ENCODE data around the gene AOAH.

AOAH gene

DNA sequence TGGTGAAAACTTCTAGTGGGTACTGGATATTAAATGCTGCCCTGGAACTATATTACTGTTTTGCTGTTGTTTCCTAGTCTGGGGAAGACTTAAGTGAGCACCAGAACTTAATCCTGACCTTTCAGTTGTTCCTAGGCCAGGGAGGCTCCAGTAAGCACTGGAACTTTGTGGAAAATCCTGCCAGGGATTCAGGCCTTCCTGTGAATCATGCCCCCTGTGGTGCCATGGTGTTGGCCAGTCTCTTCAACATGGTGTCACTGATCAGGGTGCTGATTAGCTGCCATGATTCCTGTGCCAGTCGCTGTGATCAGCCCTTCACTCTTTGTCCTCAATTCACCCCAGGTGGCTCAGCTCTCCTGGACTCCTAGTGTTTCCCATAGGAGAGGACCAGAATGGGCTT is 8.5 kb upstream of the AOAH start:
- no peak for TF ChIP-seq CTCF (IDR thresholded peaks at IDR 0.05; ENCODE audit: control insufficient read depth, insufficient read depth, low read depth, low read length, missing control alignments)
- H3K4me3 ChIP-seq (ENCODE audit: control insufficient read depth, low read depth, low read length), result no peak overlapping the region
- DNase-seq (ENCODE audit: low read depth), result no peak

DNA sequence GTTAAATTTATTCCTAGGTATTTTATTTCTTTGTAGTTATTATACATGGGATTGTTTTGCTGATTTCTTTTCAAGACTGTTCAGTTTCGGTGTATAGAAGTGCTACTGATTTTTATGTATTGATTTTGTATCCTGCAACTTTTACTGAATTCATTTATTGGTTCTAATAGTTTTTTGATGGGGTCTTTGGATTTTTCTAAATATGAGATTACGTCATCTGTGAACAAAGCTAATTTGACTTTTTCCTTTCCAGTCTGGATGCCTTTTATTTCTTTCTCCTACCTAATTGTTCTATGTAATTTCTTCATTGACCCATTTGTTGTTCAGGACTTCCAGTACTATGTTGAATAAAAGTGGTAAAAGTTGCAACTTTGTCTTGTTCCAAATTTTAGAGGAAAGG is 5.8 kb upstream of the AOAH start:
- no peak for TF ChIP-seq CTCF (IDR thresholded peaks at IDR 0.05; ENCODE audit: control insufficient read depth, insufficient read depth, low read depth, low read length, missing control alignments)
- H3K4me3 ChIP-seq (ENCODE audit: control insufficient read depth, low read depth, low read length), result no peak overlapping the region
- DNase-seq (ENCODE audit: low read depth), result no peak

DNA sequence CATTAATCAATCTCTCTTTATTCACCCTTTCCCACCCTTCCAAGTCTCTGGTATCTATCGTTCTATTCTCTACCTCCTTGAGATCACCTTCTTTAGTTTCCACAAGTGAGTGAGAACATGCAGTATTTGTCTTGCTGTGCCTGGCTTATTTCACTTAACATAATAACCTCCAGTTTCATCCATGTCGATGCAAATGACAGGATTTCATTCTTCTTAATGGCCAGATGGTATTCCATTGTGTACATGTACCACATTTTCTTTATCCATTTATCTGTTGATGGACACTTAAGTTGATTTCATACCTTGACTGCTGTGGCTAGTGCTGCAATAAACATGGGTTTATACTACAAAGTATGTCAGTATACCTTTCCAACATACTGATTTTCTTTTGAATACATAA is 3.8 kb upstream of the AOAH start:
- H3K4me3 ChIP-seq (ENCODE audit: control insufficient read depth, low read depth, low read length), result no peak overlapping the region
- DNase-seq (ENCODE audit: low read depth), result no peak
- no peak for TF ChIP-seq CTCF (IDR thresholded peaks at IDR 0.05; ENCODE audit: control insufficient read depth, insufficient read depth, low read depth, low read length, missing control alignments)

DNA sequence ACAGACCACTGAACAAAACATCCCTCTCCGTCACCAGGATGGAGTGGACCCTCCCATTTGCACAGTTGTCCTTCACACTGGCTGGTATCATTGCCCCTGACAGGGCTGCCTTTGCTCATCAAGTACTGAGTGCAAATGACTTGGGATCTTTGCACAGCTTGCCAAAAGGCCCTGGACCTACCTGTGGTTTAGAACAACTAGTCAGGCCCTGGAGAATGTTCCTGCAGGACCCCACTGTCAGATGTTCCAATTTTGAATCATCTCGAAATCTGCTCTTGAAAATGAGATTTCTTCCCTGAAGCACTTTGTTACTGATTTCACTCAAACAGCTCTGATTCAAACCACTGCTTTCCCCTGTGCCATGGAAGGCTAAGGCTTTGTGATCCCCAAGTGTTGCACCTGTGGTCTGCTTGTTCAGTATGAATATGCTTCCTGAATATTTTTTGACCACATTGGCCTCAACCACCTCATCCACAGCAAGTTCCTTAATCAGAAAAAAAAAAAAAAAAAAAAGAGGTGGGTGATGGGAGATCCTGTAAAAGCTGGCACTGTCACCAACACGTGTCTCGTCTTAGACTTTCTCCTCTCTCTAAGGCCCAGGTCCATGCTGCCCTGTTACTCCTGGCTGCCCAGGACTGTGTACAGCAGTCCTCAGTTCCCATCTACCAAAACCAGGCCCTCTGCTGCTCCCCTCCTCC is 2.7 kb upstream of the AOAH start:
- H3K4me3 ChIP-seq (ENCODE audit: control insufficient read depth, low read depth, low read length), result no peak overlapping the region
- no peak for TF ChIP-seq CTCF (IDR thresholded peaks at IDR 0.05; ENCODE audit: control insufficient read depth, insufficient read depth, low read depth, low read length, missing control alignments)
- no peak for DNase-seq (ENCODE audit: low read depth)

- no peak for TF ChIP-seq CTCF (IDR thresholded peaks at IDR 0.05; ENCODE audit: control insufficient read depth, insufficient read depth, low read depth, low read length, missing control alignments)
- DNase-seq (ENCODE audit: low read depth), result no peak
- H3K4me3 ChIP-seq (ENCODE audit: control insufficient read depth, low read depth, low read length), result no peak overlapping the region
Observed at GRCh38 chr7:36726311-36726710, 2.0 kb upstream of the AOAH start.

GRCh38 chr7:36724996-36725395 is 702 bp upstream of the AOAH start:
- TF ChIP-seq CTCF (IDR thresholded peaks at IDR 0.05; ENCODE audit: control insufficient read depth, insufficient read depth, low read depth, low read length, missing control alignments), result no peak
- H3K4me3 ChIP-seq (ENCODE audit: control insufficient read depth, low read depth, low read length), result no peak overlapping the region
- no peak for DNase-seq (ENCODE audit: low read depth)

All from AG09309 (cell line).